H1 (cell line): ENCODE data around the gene TMEM163. TPM values are rescaled to one million over a fixed set of nuclear protein-coding genes. Genes with fewer than 3 reads are reported as not detected.

Experiments
- ASH2L ChIP-seq: fragments of 200-600, 300-600 bp; sonication (generic); IDR thresholded peaks from one replicate; pipeline ENCODE4 v1.7.1; 2017; ENCODE audit warnings: low read length
- BRCA1 ChIP-seq: IDR thresholded peaks from 2 replicates; pipeline ENCODE4 v1.6.1; 2012; ENCODE audit warnings: low read depth, low read length, improper control_type of control experiment
- CBX5 ChIP-seq: fragments of 300-800, 300-1000 bp; sonication (generic); IDR thresholded peaks from 2 replicates; pipeline ENCODE4 v1.7.1; 2016; ENCODE audit warnings: antibody characterized with exemption, low read length, low read depth
- JUN ChIP-seq: IDR thresholded peaks from 2 replicates; pipeline ENCODE4 v1.6.1; 2011; ENCODE audit warnings: low read depth, mild to moderate bottlenecking, improper control_type of control experiment, low read length
- KDM4A ChIP-seq: IDR thresholded peaks from one replicate; pipeline ENCODE4 v1.7.1; 2012; ENCODE audit warnings: low read depth, mild to moderate bottlenecking, moderate library complexity, low read length, inconsistent platforms; ENCODE audit not compliant: severe bottlenecking
- NRF1 ChIP-seq: IDR thresholded peaks from 2 replicates; pipeline ENCODE4 v1.6.1; 2011; ENCODE audit warnings: mild to moderate bottlenecking, low read depth, low read length, improper control_type of control experiment
- RAD21 ChIP-seq, 2 experiments: IDR thresholded peaks in 1 of 2; conservative IDR thresholded peaks in 1 of 2; 2 replicates each; pipeline ENCODE4 v1.6.1; 2011; ENCODE audit warnings: low read depth in 2 of 2, low read length in 2 of 2, improper control_type of control experiment in 1 of 2, inconsistent platforms in 1 of 2, mild to moderate bottlenecking in 1 of 2, moderate library complexity in 1 of 2
- SIN3A ChIP-seq, 2 experiments: IDR thresholded peaks in 1 of 2; conservative IDR thresholded peaks in 1 of 2; 2 replicates each; pipeline ENCODE4 v1.6.1; 2011 to 2012; ENCODE audit warnings: low read length in 2 of 2, improper control_type of control experiment in 1 of 2, low read depth in 1 of 2, mild to moderate bottlenecking in 1 of 2
- SP1 ChIP-seq: IDR thresholded peaks from 2 replicates; pipeline ENCODE4 v1.6.1; 2011; ENCODE audit warnings: low read depth, low read length
- SUZ12 ChIP-seq: fragments of 200-600 bp; sonication (generic); IDR thresholded peaks from 2 replicates; pipeline ENCODE4 v1.6.1; 2012; ENCODE audit warnings: mild to moderate bottlenecking, inconsistent platforms, low read length, moderate library complexity, mixed read lengths
- polyA plus RNA-seq, 7 experiments: library from polyadenylated mRNA; depleted of rRNA in 3 of 7; stranded (reverse) in 5 of 7; unstranded in 2 of 7; fragments of >200 nt in 5 of 7; fragments of 200-250 nt in 2 of 7; gene quantifications; 1 replicate in 5 of 7; 2 replicates in 1 of 7; 4 replicates in 1 of 7; pipeline versions ENCODE4 v1.2.1 to v1.2.3, GENCODE V29; 2011 to 2013; ENCODE audit warnings: missing spikeins in 2 of 7, mixed read lengths in 2 of 7
- total RNA-seq: library from RNA; stranded (reverse); fragmentation: NEBNext Ultra II Directional; extraction: Animal tissue kit (Norgen Biotek cat#: 25700); gene quantifications from 2 replicates; pipeline ENCODE4 v1.2.1, GENCODE V29; 2021
- TF ChIP-seq, protein P1 (sequence below): IDR thresholded peaks from 2 replicates; pipeline ENCODE4 v1.6.1; 2012; ENCODE audit warnings: low read length, inconsistent platforms

Gene TMEM163
- total and polyA plus RNA-seq, 2 of the 8 experiments (the other 6 are each of a cell fraction or from before 2014, with no cell fraction given), result 2.8 to 3.2 TPM

- TF ChIP-seq KDM4A, result no peak
- TF ChIP-seq SP1, result no peak
- no peak for TF ChIP-seq SUZ12
- no peak for TF ChIP-seq NRF1
- TF ChIP-seq BRCA1, result no peak
- TF ChIP-seq SIN3A (conservative IDR thresholded peaks at IDR 0.05 in 1 of 2, IDR thresholded peaks at IDR 0.05 in 1 of 2; ENCODE audit: low read depth in 1 of 2, low read length in 2 of 2), result no peak
- no peak for TF ChIP-seq CBX5
- TF ChIP-seq, protein P1, sequence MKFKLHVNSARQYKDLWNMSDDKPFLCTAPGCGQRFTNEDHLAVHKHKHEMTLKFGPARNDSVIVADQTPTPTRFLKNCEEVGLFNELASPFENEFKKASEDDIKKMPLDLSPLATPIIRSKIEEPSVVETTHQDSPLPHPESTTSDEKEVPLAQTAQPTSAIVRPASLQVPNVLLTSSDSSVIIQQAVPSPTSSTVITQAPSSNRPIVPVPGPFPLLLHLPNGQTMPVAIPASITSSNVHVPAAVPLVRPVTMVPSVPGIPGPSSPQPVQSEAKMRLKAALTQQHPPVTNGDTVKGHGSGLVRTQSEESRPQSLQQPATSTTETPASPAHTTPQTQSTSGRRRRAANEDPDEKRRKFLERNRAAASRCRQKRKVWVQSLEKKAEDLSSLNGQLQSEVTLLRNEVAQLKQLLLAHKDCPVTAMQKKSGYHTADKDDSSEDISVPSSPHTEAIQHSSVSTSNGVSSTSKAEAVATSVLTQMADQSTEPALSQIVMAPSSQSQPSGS, result no peak
- no peak for TF ChIP-seq JUN
- no peak for TF ChIP-seq ASH2L
- no peak for TF ChIP-seq RAD21 (IDR thresholded peaks at IDR 0.05 in 1 of 2, conservative IDR thresholded peaks at IDR 0.05 in 1 of 2; ENCODE audit: low read depth in 2 of 2, low read length in 2 of 2)
- TF ChIP-seq, all 59 proteins: peak for 0
Observed at GRCh38 chr2:134432435-134432883, 286.3 kb downstream of the TMEM163 start (continued).
